ENCODE measurements around the gene SPR. TPM values are rescaled to one million over a fixed set of nuclear protein-coding genes. Genes with fewer than 3 reads are reported as not detected.

SPR gene
- total RNA-seq, 1 donor: 0.54 TPM

DNA sequence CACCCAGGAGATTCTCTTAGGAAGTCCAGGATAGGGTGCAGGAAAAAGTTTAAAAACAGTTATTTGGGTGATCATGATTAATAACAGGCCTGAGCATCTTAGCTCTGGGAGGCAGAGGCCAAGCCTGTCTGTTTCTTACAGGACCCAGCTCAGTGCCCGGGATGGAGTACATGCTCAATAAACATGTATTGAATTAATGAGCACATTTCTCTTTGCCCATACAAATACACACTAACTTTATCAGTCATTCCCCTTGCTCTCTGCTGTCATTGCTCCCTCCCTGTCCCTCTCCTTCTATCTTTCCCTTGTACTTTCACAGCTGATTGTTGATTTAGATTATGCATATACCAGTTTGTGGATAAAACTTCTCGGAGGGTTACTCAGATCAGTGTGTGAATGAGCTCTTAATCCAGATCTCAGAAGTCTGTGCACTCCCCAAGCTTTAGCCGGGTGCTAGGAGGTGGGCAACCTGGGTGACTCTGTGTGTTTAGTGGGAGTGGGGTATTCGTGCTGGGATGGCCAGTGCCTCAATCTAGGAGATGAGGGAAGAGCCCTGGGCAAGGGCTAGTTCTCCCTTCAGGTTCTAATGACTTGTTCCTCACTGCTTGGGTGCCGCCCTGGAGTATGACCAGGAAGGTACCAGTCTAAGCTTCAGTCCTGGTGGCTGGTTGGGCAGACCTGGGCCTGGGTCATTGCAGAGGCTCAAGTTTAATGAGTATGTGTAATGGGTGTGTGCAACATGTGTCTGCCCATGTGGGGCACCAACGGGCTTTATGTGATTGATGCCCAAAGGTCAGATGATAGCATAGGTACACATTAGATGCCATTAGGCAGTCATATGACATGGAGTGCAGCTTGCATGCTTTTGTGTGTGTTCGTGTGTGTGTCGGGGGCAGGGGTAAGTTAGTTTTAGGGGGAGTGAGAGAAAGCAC lies 40.7 kb downstream of the SPR start:
- no peak for DNase-seq (ENCODE audit: low read depth in 2 of 3, low spot score in 2 of 3)

GRCh38 chr2:72929010-72929409 lies 41.8 kb downstream of the SPR start:
- no peak for DNase-seq (ENCODE audit: low read depth in 2 of 3, low spot score in 2 of 3)

DNA sequence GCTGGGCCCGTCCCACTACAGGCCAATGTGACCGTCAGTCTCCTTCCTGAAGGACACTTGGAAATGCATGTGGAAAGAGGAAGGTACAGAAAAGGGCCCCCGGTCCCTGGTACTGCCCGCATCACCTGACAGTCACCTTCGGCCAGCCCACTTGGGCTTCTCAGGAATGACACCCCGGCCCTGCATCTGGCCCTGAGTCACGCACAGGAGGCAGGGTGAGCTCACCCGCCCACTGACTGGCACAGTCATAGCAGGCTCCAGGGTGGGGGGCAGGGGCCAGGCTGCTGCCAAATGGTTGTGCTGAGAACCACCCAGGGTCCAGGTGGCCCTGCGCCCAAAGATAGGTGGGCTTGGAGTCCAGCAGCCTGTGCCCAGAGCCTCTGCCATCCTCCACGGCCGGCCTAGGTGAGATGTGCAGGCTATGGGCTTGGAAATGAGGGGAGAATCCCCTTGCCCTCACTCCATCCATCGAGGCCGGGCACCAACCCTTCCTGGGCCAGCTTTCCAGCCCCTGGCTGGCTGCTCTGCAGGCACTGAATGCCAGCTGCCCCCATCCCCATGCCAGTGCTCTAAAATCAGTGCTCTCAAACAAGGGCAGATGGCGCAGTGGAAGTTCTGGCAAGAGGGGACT lies 44.2 kb downstream of the SPR start:
- no peak for DNase-seq (ENCODE audit: low read depth in 2 of 3, low spot score in 2 of 3)

GRCh38 chr2:72932045-72932740 lies 45.0 kb downstream of the SPR start:
- DNase-seq (ENCODE audit: low read depth in 2 of 3, low spot score in 2 of 3): peak in 1 of 3 donors; percentile 42

GRCh38 chr2:72932805-72933204 lies 45.6 kb downstream of the SPR start:
- DNase-seq (ENCODE audit: low read depth in 2 of 3, low spot score in 2 of 3): no peak

- no peak for DNase-seq (ENCODE audit: low read depth in 2 of 3, low spot score in 2 of 3)
These were observed 46.0 kb downstream of the SPR start for GRCh38 chr2:72933207-72933606.

GRCh38 chr2:72933646-72934151 lies 46.5 kb downstream of the SPR start:
- DNase-seq (ENCODE audit: low read depth in 2 of 3, low spot score in 2 of 3): no peak

GRCh38 chr2:72934683-72935610 lies 47.7 kb downstream of the SPR start:
- DNase-seq (ENCODE audit: low read depth in 2 of 3, low spot score in 2 of 3): no peak

- DNase-seq (ENCODE audit: low read depth in 2 of 3, low spot score in 2 of 3): no peak
These were observed 48.4 kb downstream of the SPR start for GRCh38 chr2:72935611-72935957.

DNA sequence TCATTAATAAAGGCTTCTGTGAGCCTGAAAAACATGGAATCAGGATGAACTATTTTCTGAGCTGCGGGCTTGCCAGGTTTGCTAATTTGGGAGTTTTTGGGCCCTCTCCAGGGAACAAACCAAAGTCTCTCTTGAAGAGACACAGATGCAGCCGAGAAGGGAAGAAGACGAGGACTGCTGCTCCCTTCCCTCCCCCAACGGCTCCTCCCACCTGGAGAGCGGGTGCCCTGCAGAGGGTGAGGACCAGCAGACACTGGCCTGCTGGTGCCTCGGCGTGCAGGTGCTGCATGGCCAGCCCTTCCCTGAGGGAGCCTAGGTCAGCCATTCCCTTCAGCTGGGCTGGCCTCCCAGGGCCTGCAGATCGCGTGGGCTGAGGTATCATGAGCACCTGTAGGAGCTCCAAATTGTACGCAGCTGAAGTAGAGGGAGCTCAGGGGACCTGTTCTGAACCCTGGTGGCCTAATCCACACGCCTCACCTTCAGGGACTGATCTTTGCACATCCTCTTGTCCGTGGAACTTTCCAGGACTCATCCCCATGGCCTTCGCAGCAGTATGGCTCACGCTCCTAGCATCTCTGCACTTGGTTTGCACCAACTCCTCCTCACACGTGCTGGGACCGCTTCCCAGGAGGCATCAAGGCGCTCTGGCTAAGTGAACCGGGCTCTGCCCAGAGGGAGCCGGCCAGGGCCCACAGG lies 49.6 kb downstream of the SPR start:
- DNase-seq (ENCODE audit: low read depth in 2 of 3, low spot score in 2 of 3): no peak

GRCh38 chr2:72937356-72937669 lies 50.1 kb downstream of the SPR start:
- no peak for DNase-seq (ENCODE audit: low read depth in 2 of 3, low spot score in 2 of 3)

DNA sequence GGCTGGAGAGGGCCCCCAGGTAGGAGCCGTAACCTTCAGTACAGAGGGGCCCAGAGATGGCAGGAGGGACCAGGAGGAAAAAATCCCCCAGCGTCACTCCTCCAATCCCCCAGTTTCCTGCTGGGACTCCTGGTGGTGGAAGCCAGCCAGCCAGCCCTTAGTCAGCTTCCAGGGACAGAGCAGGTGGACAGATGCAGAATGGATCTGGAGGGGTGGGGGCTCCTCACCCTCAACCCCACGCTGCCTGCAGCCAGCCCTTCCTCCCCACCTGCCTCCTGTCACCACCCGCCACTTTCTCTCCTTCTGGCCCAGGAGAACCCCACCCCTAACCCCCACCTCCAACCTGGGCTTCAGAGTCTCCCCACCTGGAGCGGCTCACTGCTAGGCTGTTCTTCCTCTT lies 51.2 kb downstream of the SPR start:
- no peak for DNase-seq (ENCODE audit: low read depth in 2 of 3, low spot score in 2 of 3)

GRCh38 chr2:72940361-72940760 lies 53.2 kb downstream of the SPR start:
- no peak for DNase-seq (ENCODE audit: low read depth in 2 of 3, low spot score in 2 of 3)

DNA sequence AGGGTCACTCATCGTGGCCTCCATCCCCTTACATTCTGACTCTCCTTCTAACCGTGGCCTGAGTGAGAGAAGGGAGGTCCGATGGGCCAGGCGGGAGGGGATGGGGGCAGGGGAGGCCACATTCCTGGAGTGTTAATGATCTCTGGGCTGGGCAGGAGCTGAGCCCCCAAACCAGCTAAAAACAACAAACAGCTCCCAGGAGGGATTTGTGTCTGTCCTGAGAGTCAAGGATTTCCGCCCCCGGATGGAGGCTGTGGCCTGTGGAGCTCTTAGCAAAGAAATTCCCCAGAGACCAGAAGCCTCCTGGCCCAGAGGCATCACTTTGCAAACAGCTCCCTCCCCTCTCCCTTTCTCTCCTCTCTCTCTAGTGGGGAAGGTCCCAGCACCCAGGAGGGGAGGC lies 53.6 kb downstream of the SPR start:
- no peak for DNase-seq (ENCODE audit: low read depth in 2 of 3, low spot score in 2 of 3)

Other genes starting within 250 kb of the SPR start
- gene EXOC6B, start 61.4 kb upstream of the SPR start, total RNA-seq: 9.2 TPM
- under 0.01 TPM for gene EMX1, start 30.1 kb downstream of the SPR start, total RNA-seq
- 28.8 TPM for gene SFXN5, start 184.3 kb downstream of the SPR start, total RNA-seq
- 4.3 TPM for gene RAB11FIP5, start 225.5 kb downstream of the SPR start, total RNA-seq

All from hematopoietic multipotent progenitor cell (in vitro differentiated cells).